Colonic mucosa (tissue), 4 donors: ENCODE data around the gene SRPRB. TPM values are rescaled to one million over a fixed set of nuclear protein-coding genes. Genes with fewer than 3 reads are reported as not detected.

Experiments used
- DNase-seq: peaks from one replicate; pipeline ENCODE4 v3.0.0-alpha.2; 2020
- H3K27ac ChIP-seq: fragments of 200-600 bp; one replicate; pipeline ENCODE4 v1.8.0; 2021
- H3K27me3 ChIP-seq: fragments of 200-600 bp; one replicate; pipeline ENCODE4 v1.8.0; 2021
- H3K36me3 ChIP-seq: fragments of 200-600 bp; one replicate; pipeline ENCODE4 v1.8.0; 2021
- H3K4me1 ChIP-seq: fragments of 200-600 bp; one replicate; pipeline ENCODE4 v1.8.0; 2021; ENCODE audit warnings: mild to moderate bottlenecking
- H3K4me3 ChIP-seq: fragments of 200-600 bp; one replicate; pipeline ENCODE4 v1.8.0; 2021
- H3K9ac ChIP-seq, 2 donors: one replicate each; pipeline ENCODE4 v1.7.0; 2013; ENCODE audit warnings: control low read depth in 2 of 2, low read depth in 2 of 2, low read length in 2 of 2
- H3K9me3 ChIP-seq: fragments of 200-600 bp; one replicate; pipeline ENCODE4 v1.8.0; 2021
- CTCF ChIP-seq: fragments of 200-600 bp; IDR thresholded peaks from one replicate; pipeline ENCODE4 v1.8.0; 2022; ENCODE audit warnings: antibody characterized with exemption, mild to moderate bottlenecking
- intact Hi-C: fragments of 100-400 bp; cut with DNase I; formaldehyde crosslinking; loops from one replicate; pipeline ENCODE4 v1.14.1; 2022
- total RNA-seq, 2 donors: library from RNA; stranded (reverse); fragmentation: NEBNext Ultra II Directional in 1 of 2; extraction: Animal tissue kit (Norgen Biotek cat#: 25700) in 1 of 2; gene quantifications; one replicate each; pipeline ENCODE4 v1.2.1, GENCODE V29; 2021
- donor health status: healthy.
- donor health status: DM: no; HTN: no; CAD: no.
- donor health status: DM: no; HTN: no; CAD: no.

Gene SRPRB
- total RNA-seq, 2 donors from 2014 or later = 38.0 to 86.1 TPM

GRCh38 chr3:133855002-133855370, 49.4 kb downstream of the SRPRB start:
- H3K4me3 ChIP-seq = no peak overlapping the region
- intact Hi-C loops = no loop called here
- no peak overlapping the region for H3K27ac ChIP-seq
- no peaks in the 10 kb centered on the region for H3K9me3 ChIP-seq
- no peak for DNase-seq
- H3K27me3 ChIP-seq = no peaks in the 10 kb centered on the region
- TF ChIP-seq CTCF = no peak
- no peaks in the 10 kb centered on the region for H3K36me3 ChIP-seq
- H3K9ac ChIP-seq = no peak overlapping the region
- no peaks in the 10 kb centered on the region for H3K4me1 ChIP-seq

DNA sequence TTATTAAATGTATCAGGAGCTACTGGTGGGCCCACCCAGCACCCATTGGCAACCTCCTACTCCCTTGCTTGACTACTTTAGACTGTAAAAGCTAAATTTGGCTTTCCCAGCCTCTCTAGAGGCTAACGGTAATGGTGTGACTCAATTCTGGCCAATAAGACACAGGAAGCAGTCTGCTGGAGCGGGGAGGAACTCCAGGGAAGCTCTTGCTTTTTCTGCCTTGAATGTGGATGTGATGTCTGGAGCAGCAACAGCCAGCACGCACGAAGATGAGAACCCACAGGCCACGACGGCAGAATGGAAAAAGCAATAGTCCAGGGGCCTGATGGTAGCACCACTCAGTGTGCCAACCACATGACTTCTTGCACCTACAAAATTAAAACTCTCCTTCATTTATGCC, 50.2 kb downstream of the SRPRB start:
- TF ChIP-seq CTCF = no peak
- Histone ChIP-seq H3K36me3 (no peaks in the 10 kb centered on the region), H3K4me3 (no peak overlapping the region), H3K9ac (no peak overlapping the region), H3K4me1 (no peaks in the 10 kb centered on the region), H3K9me3 (no peaks in the 10 kb centered on the region), H3K27me3 (no peaks in the 10 kb centered on the region), H3K27ac (no peak overlapping the region)
- no peak for DNase-seq
- intact Hi-C loops = no loop called here

DNA sequence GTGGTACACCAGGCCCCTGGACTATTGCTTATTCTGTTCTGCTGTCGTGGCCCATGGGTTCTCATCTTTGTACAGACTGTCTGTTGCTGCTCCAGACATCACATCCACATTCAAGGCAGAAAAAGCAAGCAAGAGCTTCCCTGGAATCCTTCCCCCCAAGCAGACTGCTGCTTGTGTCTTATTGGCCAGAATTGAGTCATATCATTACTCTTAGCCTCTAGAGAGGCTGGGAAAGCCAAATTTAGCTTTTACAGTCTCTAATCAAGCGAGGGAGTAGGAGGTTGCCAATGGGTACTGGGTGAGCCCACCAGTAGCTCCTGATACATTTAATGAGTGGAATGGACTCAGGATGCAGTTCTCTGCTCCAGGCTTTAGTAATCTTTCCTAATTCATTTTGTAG, 50.7 kb downstream of the SRPRB start:
- Histone ChIP-seq H3K4me3 (no peak overlapping the region), H3K27ac (no peak overlapping the region), H3K27me3 (no peaks in the 10 kb centered on the region), H3K4me1 (no peaks in the 10 kb centered on the region), H3K36me3 (no peaks in the 10 kb centered on the region), H3K9ac (no peak overlapping the region), H3K9me3 (no peaks in the 10 kb centered on the region)
- no peak for TF ChIP-seq CTCF
- no peak for DNase-seq
- intact Hi-C loops = no loop called here

- Histone ChIP-seq H3K36me3 (no peaks in the 10 kb centered on the region), H3K27me3 (no peaks in the 10 kb centered on the region), H3K9me3 (no peaks in the 10 kb centered on the region), H3K9ac (no peak overlapping the region), H3K27ac (no peak overlapping the region), H3K4me1 (no peaks in the 10 kb centered on the region), H3K4me3 (no peak overlapping the region)
- DNase-seq = no peak
- intact Hi-C loops = no loop called here
- TF ChIP-seq CTCF = no peak
Measured at GRCh38 chr3:133857767-133858166, 52.2 kb downstream of the SRPRB start.

- Histone ChIP-seq H3K4me3 (no peak overlapping the region), H3K9me3 (no peaks in the 10 kb centered on the region), H3K27ac (no peak overlapping the region), H3K27me3 (no peaks in the 10 kb centered on the region), H3K4me1 (no peaks in the 10 kb centered on the region), H3K9ac (no peak overlapping the region), H3K36me3 (no peaks in the 10 kb centered on the region)
- intact Hi-C loops = no loop called here
- DNase-seq = no peak
- TF ChIP-seq CTCF = no peak
Measured at GRCh38 chr3:133859381-133860234, 54.0 kb downstream of the SRPRB start.
